Measurements from ENCODE around the gene ING5.

ING5 gene

GRCh38 chr2:241769819-241770184, 68.0 kb downstream of the ING5 start:
- Histone ChIP-seq H3K23ac (ENCODE audit: low read length in 2 of 2) (no peak overlapping the region), H2BK120ac (ENCODE audit: low read depth, low read length) (no peak overlapping the region), H4K91ac (ENCODE audit: low read length) (no peak overlapping the region), H3K9me3 (ENCODE audit: control insufficient read depth, low read length) (no peaks in the 10 kb centered on the region), H3K4me3 (ENCODE audit: insufficient read depth in 1 of 2, low read depth in 1 of 2, low read length in 2 of 2) (no peak overlapping the region), H3K27ac (ENCODE audit: low read length, poor library complexity, severe bottlenecking) (no peak overlapping the region), H3K18ac (ENCODE audit: low read depth in 1 of 2, low read length in 2 of 2) (no peak overlapping the region), H3K9ac (ENCODE audit: low read length) (no peak overlapping the region), H2BK15ac (ENCODE audit: low read depth, poor library complexity, severe bottlenecking) (no peak overlapping the region), H3K4me2 (ENCODE audit: low read length, poor library complexity, severe bottlenecking) (no peak overlapping the region), H4K8ac (ENCODE audit: low read length) (no peak overlapping the region), H2AFZ (ENCODE audit: low read depth, low read length) (no peak overlapping the region), H3K14ac (ENCODE audit: low read length in 2 of 2) (no peak overlapping the region), H3K4me1 (ENCODE audit: control insufficient read depth, insufficient read depth, low read depth, low read length) (peaks cover 37% of the 10 kb centered on the region), H3K79me1 (replicated peaks; ENCODE audit: low read length, poor library complexity, severe bottlenecking) (peaks cover 2% of the 10 kb centered on the region), H3K36me3 (ENCODE audit: control insufficient read depth in 1 of 2, insufficient read depth in 2 of 2, low read depth in 1 of 2, low read length in 2 of 2) (peaks cover 0 to 30% of the 10 kb centered on the region in 2 experiments), H2AK5ac (ENCODE audit: low read length, severe bottlenecking) (no peak overlapping the region), H2BK12ac (ENCODE audit: low read length in 2 of 2) (no peak overlapping the region), H2BK5ac (ENCODE audit: low read depth, low read length, poor library complexity, severe bottlenecking) (no peak overlapping the region), H3K4ac (ENCODE audit: low read depth in 1 of 2, low read length in 2 of 2) (no peak overlapping the region), H3K27me3 (ENCODE audit: control insufficient read depth in 1 of 2, insufficient read depth in 1 of 2, low read length in 2 of 2) (peaks cover 0 to 23% of the 10 kb centered on the region in 2 experiments)
- no peak for DNase-seq
- 86% methylated on average over 13 of the region's 13 CpGs for WGBS

GRCh38 chr2:241770185-241770935, 68.5 kb downstream of the ING5 start:
- peaks cover 0 to 28% of the 10 kb centered on the region in 2 experiments for H3K36me3 ChIP-seq (ENCODE audit: control insufficient read depth in 1 of 2, insufficient read depth in 2 of 2, low read depth in 1 of 2, low read length in 2 of 2)
- H4K8ac ChIP-seq (ENCODE audit: low read length) = no peak overlapping the region
- H3K4me1 ChIP-seq (ENCODE audit: control insufficient read depth, insufficient read depth, low read depth, low read length) = peaks cover 42% of the 10 kb centered on the region
- H3K79me1 ChIP-seq (replicated peaks; ENCODE audit: low read length, poor library complexity, severe bottlenecking) = no peaks in the 10 kb centered on the region
- 66% methylated on average over 27 of the region's 27 CpGs for WGBS
- no peak overlapping the region for H2AK5ac ChIP-seq (ENCODE audit: low read length, severe bottlenecking)
- H2BK15ac ChIP-seq (ENCODE audit: low read depth, poor library complexity, severe bottlenecking) = no peak overlapping the region
- no peak overlapping the region for H3K14ac ChIP-seq (ENCODE audit: low read length in 2 of 2)
- H3K4ac ChIP-seq (ENCODE audit: low read depth in 1 of 2, low read length in 2 of 2) = no peak overlapping the region
- H2AFZ ChIP-seq (ENCODE audit: low read depth, low read length) = no peak overlapping the region
- DNase-seq = no peak
- H2BK5ac ChIP-seq (ENCODE audit: low read depth, low read length, poor library complexity, severe bottlenecking) = no peak overlapping the region
- H3K9ac ChIP-seq (ENCODE audit: low read length) = no peak overlapping the region
- H2BK120ac ChIP-seq (ENCODE audit: low read depth, low read length) = no peak overlapping the region
- no peak overlapping the region for H3K18ac ChIP-seq (ENCODE audit: low read depth in 1 of 2, low read length in 2 of 2)
- no peak overlapping the region for H3K27ac ChIP-seq (ENCODE audit: low read length, poor library complexity, severe bottlenecking)
- no peaks in the 10 kb centered on the region for H3K9me3 ChIP-seq (ENCODE audit: control insufficient read depth, low read length)
- H3K4me3 ChIP-seq (ENCODE audit: insufficient read depth in 1 of 2, low read depth in 1 of 2, low read length in 2 of 2) = no peak overlapping the region
- no peak overlapping the region for H3K4me2 ChIP-seq (ENCODE audit: low read length, poor library complexity, severe bottlenecking)
- no peak overlapping the region for H4K91ac ChIP-seq (ENCODE audit: low read length)
- H2BK12ac ChIP-seq (ENCODE audit: low read length in 2 of 2) = no peak overlapping the region
- H3K23ac ChIP-seq (ENCODE audit: low read length in 2 of 2) = no peak overlapping the region
- peaks cover 0 to 28% of the 10 kb centered on the region in 2 experiments for H3K27me3 ChIP-seq (ENCODE audit: control insufficient read depth in 1 of 2, insufficient read depth in 1 of 2, low read length in 2 of 2)

GRCh38 chr2:241770936-241771285, 69.1 kb downstream of the ING5 start:
- no peak overlapping the region for H4K8ac ChIP-seq (ENCODE audit: low read length)
- no peak overlapping the region for H3K18ac ChIP-seq (ENCODE audit: low read depth in 1 of 2, low read length in 2 of 2)
- H3K4me2 ChIP-seq (ENCODE audit: low read length, poor library complexity, severe bottlenecking) = no peak overlapping the region
- peaks cover 0 to 34% of the 10 kb centered on the region in 2 experiments for H3K27me3 ChIP-seq (ENCODE audit: control insufficient read depth in 1 of 2, insufficient read depth in 1 of 2, low read length in 2 of 2)
- no peak overlapping the region for H2AFZ ChIP-seq (ENCODE audit: low read depth, low read length)
- no peak overlapping the region for H3K23ac ChIP-seq (ENCODE audit: low read length in 2 of 2)
- H2BK120ac ChIP-seq (ENCODE audit: low read depth, low read length) = no peak overlapping the region
- H3K4ac ChIP-seq (ENCODE audit: low read depth in 1 of 2, low read length in 2 of 2) = no peak overlapping the region
- H3K9ac ChIP-seq (ENCODE audit: low read length) = no peak overlapping the region
- H2BK15ac ChIP-seq (ENCODE audit: low read depth, poor library complexity, severe bottlenecking) = no peak overlapping the region
- no peak overlapping the region for H2BK12ac ChIP-seq (ENCODE audit: low read length in 2 of 2)
- peak overlapping the region; percentile 85 for H4K91ac ChIP-seq (ENCODE audit: low read length)
- peaks cover 48% of the 10 kb centered on the region for H3K4me1 ChIP-seq (ENCODE audit: control insufficient read depth, insufficient read depth, low read depth, low read length)
- no peaks in the 10 kb centered on the region for H3K9me3 ChIP-seq (ENCODE audit: control insufficient read depth, low read length)
- 96% methylated on average over 12 of the region's 12 CpGs for WGBS
- no peaks in the 10 kb centered on the region for H3K79me1 ChIP-seq (replicated peaks; ENCODE audit: low read length, poor library complexity, severe bottlenecking)
- peaks cover 0 to 28% of the 10 kb centered on the region in 2 experiments for H3K36me3 ChIP-seq (ENCODE audit: control insufficient read depth in 1 of 2, insufficient read depth in 2 of 2, low read depth in 1 of 2, low read length in 2 of 2)
- no peak overlapping the region for H2AK5ac ChIP-seq (ENCODE audit: low read length, severe bottlenecking)
- no peak overlapping the region for H3K27ac ChIP-seq (ENCODE audit: low read length, poor library complexity, severe bottlenecking)
- no peak overlapping the region for H3K14ac ChIP-seq (ENCODE audit: low read length in 2 of 2)
- H2BK5ac ChIP-seq (ENCODE audit: low read depth, low read length, poor library complexity, severe bottlenecking) = no peak overlapping the region
- H3K4me3 ChIP-seq (ENCODE audit: insufficient read depth in 1 of 2, low read depth in 1 of 2, low read length in 2 of 2) = peak overlapping the region in 1 of 2 experiments; percentile 36
- DNase-seq = no peak

GRCh38 chr2:241771286-241772062, 69.6 kb downstream of the ING5 start:
- H3K23ac ChIP-seq (ENCODE audit: low read length in 2 of 2) = no peak overlapping the region

More at GRCh38 chr2:241771286-241772062, 69.6 kb downstream of the ING5 start:
- H3K4me2 ChIP-seq (ENCODE audit: low read length, poor library complexity, severe bottlenecking) = no peak overlapping the region
- peak overlapping the region; percentile 85 for H4K91ac ChIP-seq (ENCODE audit: low read length)
- H3K4me3 ChIP-seq (ENCODE audit: insufficient read depth in 1 of 2, low read depth in 1 of 2, low read length in 2 of 2) = peak overlapping the region in 1 of 2 experiments; percentile 36
- H3K9ac ChIP-seq (ENCODE audit: low read length) = no peak overlapping the region
- no peak overlapping the region for H3K14ac ChIP-seq (ENCODE audit: low read length in 2 of 2)
- peaks cover 48% of the 10 kb centered on the region for H3K4me1 ChIP-seq (ENCODE audit: control insufficient read depth, insufficient read depth, low read depth, low read length)
- no peak overlapping the region for H3K18ac ChIP-seq (ENCODE audit: low read depth in 1 of 2, low read length in 2 of 2)
- H3K27ac ChIP-seq (ENCODE audit: low read length, poor library complexity, severe bottlenecking) = no peak overlapping the region
- H2AFZ ChIP-seq (ENCODE audit: low read depth, low read length) = no peak overlapping the region
- peak overlapping the region; percentile 28 for H2AK5ac ChIP-seq (ENCODE audit: low read length, severe bottlenecking)
- H3K27me3 ChIP-seq (ENCODE audit: control insufficient read depth in 1 of 2, insufficient read depth in 1 of 2, low read length in 2 of 2) = peaks cover 0 to 40% of the 10 kb centered on the region in 2 experiments
- 87% methylated on average over 38 of the region's 38 CpGs for WGBS
- no peak overlapping the region for H3K4ac ChIP-seq (ENCODE audit: low read depth in 1 of 2, low read length in 2 of 2)
- H3K9me3 ChIP-seq (ENCODE audit: control insufficient read depth, low read length) = no peaks in the 10 kb centered on the region
- H2BK5ac ChIP-seq (ENCODE audit: low read depth, low read length, poor library complexity, severe bottlenecking) = no peak overlapping the region
- no peak overlapping the region for H2BK12ac ChIP-seq (ENCODE audit: low read length in 2 of 2)
- peaks cover 0 to 28% of the 10 kb centered on the region in 2 experiments for H3K36me3 ChIP-seq (ENCODE audit: control insufficient read depth in 1 of 2, insufficient read depth in 2 of 2, low read depth in 1 of 2, low read length in 2 of 2)
- DNase-seq = no peak
- peak overlapping the region; percentile 23 for H4K8ac ChIP-seq (ENCODE audit: low read length)
- no peak overlapping the region for H2BK15ac ChIP-seq (ENCODE audit: low read depth, poor library complexity, severe bottlenecking)
- H2BK120ac ChIP-seq (ENCODE audit: low read depth, low read length) = no peak overlapping the region
- H3K79me1 ChIP-seq (replicated peaks; ENCODE audit: low read length, poor library complexity, severe bottlenecking) = no peaks in the 10 kb centered on the region
